ENCODE results near the gene ZNF581.

Gene ZNF581

GRCh38 chr19:55680339-55681130 lies 37.1 kb downstream of the ZNF581 start:
- DNase-seq (ENCODE audit: low read depth) = no peak

GRCh38 chr19:55681131-55682092 lies 38.0 kb downstream of the ZNF581 start:
- DNase-seq (ENCODE audit: low read depth) = peak; percentile 21

GRCh38 chr19:55683449-55684261 lies 40.2 kb downstream of the ZNF581 start:
- no peak for DNase-seq (ENCODE audit: low read depth)

GRCh38 chr19:55684946-55685681 lies 41.7 kb downstream of the ZNF581 start:
- no peak for DNase-seq (ENCODE audit: low read depth)

- no peak for DNase-seq (ENCODE audit: low read depth)
Measured at GRCh38 chr19:55685776-55686175, 42.3 kb downstream of the ZNF581 start.

- DNase-seq (ENCODE audit: low read depth) = no peak
Measured at GRCh38 chr19:55686311-55687050, 43.0 kb downstream of the ZNF581 start.

GRCh38 chr19:55687281-55688201 lies 44.1 kb downstream of the ZNF581 start:
- DNase-seq (ENCODE audit: low read depth) = no peak

- no peak for DNase-seq (ENCODE audit: low read depth)
Measured at GRCh38 chr19:55688422-55689218, 45.2 kb downstream of the ZNF581 start.

- no peak for DNase-seq (ENCODE audit: low read depth)
Measured at GRCh38 chr19:55689411-55690108, 46.1 kb downstream of the ZNF581 start.

GRCh38 chr19:55690109-55690768 lies 46.8 kb downstream of the ZNF581 start:
- DNase-seq (ENCODE audit: low read depth) = no peak

- DNase-seq (ENCODE audit: low read depth) = no peak
Measured at GRCh38 chr19:55690769-55691545, 47.5 kb downstream of the ZNF581 start.

GRCh38 chr19:55691561-55692481 lies 48.4 kb downstream of the ZNF581 start:
- no peak for DNase-seq (ENCODE audit: low read depth)

- no peak for DNase-seq (ENCODE audit: low read depth)
Measured at GRCh38 chr19:55692681-55693081, 49.2 kb downstream of the ZNF581 start.

GRCh38 chr19:55693336-55693974 lies 50.0 kb downstream of the ZNF581 start:
- DNase-seq (ENCODE audit: low read depth) = no peak

- no peak for DNase-seq (ENCODE audit: low read depth)
Measured at GRCh38 chr19:55694241-55694655, 50.8 kb downstream of the ZNF581 start.

All from stromal cell of bone marrow (primary cell).